PC-9 (cell line): ENCODE results near the gene S100Z. TPM values are rescaled to one million over a fixed set of nuclear protein-coding genes. Genes with fewer than 3 reads are reported as not detected.

ENCODE experiments used
- BruUV-seq: library from RNA; stranded (reverse); fragments of 400-500 nt; replicated peaks from 2 replicates; lab custom pipeline; 2021; lab: Mats Ljungman, UMichigan
- CTCF ChIA-PET: fragments of 300-600 bp; sonication (Branson Sonifier 250); formaldehyde crosslinking; loops from one replicate; lab custom pipeline; 2022; ENCODE audit warnings: antibody characterized with exemption; lab: Charles Lee
- POLR2A ChIA-PET: fragments of 300-600 bp; sonication (Branson Sonifier 250); formaldehyde crosslinking; loops from one replicate; lab custom pipeline; 2022; ENCODE audit warnings: antibody characterized with exemption; ENCODE audit not compliant: unreplicated experiment; lab: Charles Lee
- DNase-seq, 2 experiments: peaks; one replicate each; pipeline versions ENCODE4 v3.0.0 to v3.0.0-alpha.2; 2015 to 2022; ENCODE audit warnings: mixed read lengths in 1 of 2
- H2AFZ ChIP-seq: fragments of 200-600 bp; sonication (generic); 2 replicates; pipeline ENCODE4 v1.8.1; 2017; ENCODE audit warnings: antibody characterized with exemption
- H3F3A ChIP-seq: fragments of 200-600 bp; sonication (generic); 2 replicates; pipeline ENCODE4 v1.8.1; 2017; ENCODE audit warnings: antibody characterized with exemption, mild to moderate bottlenecking, low read depth; ENCODE audit not compliant: insufficient read depth
- H3K27ac ChIP-seq: fragments of 200-600 bp; sonication (generic); 2 replicates; pipeline ENCODE4 v1.6.1; 2016; ENCODE audit warnings: mixed run types
- H3K27me3 ChIP-seq: fragments of 200-600 bp; sonication (generic); 2 replicates; pipeline ENCODE4 v1.6.1; 2016; ENCODE audit warnings: low read depth, mixed run types; ENCODE audit not compliant: insufficient read depth
- H3K36me3 ChIP-seq: fragments of 200-600 bp; sonication (generic); 2 replicates; pipeline ENCODE4 v1.6.1; 2016; ENCODE audit warnings: low read depth, mixed run types
- H3K4me1 ChIP-seq: fragments of 200-600 bp; sonication (generic); replicated peaks from 2 replicates; pipeline ENCODE4 v1.6.1; 2016; ENCODE audit warnings: mixed run types; ENCODE audit not compliant: insufficient read depth
- H3K4me2 ChIP-seq: fragments of 200-600 bp; sonication (generic); 2 replicates; pipeline ENCODE4 v1.6.1; 2017; ENCODE audit warnings: mixed run types
- H3K4me3 ChIP-seq: fragments of 200-600 bp; sonication (generic); 2 replicates; pipeline ENCODE4 v1.6.1; 2016; ENCODE audit warnings: mixed run types
- H3K79me2 ChIP-seq: fragments of 200-600 bp; sonication (generic); 2 replicates; pipeline ENCODE4 v1.6.1; 2017; ENCODE audit warnings: low read depth, mixed run types
- H3K9me2 ChIP-seq: fragments of 200-600 bp; sonication (generic); 2 replicates; pipeline ENCODE4 v1.8.1; 2017; ENCODE audit warnings: mild to moderate bottlenecking; ENCODE audit not compliant: insufficient read depth
- H3K9me3 ChIP-seq: fragments of 200-600 bp; sonication (generic); 2 replicates; pipeline ENCODE4 v1.8.1; 2016; ENCODE audit warnings: low read depth; ENCODE audit not compliant: insufficient read depth
- H4K20me1 ChIP-seq: fragments of 200-600 bp; sonication (generic); 2 replicates; pipeline ENCODE4 v1.8.1; 2017; ENCODE audit not compliant: insufficient read depth
- EZH2 ChIP-seq: fragments of 200-600 bp; sonication (generic); IDR thresholded peaks from 2 replicates; pipeline ENCODE4 v1.8.0; 2017; ENCODE audit warnings: antibody characterized with exemption, low read depth
- intact Hi-C: fragments of 100-400 bp; cut with micrococcal nuclease; formaldehyde crosslinking; loops from one replicate; pipeline ENCODE4 v1.10.0; 2022; ENCODE audit not compliant: unreplicated experiment
- total RNA-seq: library from RNA; stranded (reverse); gene quantifications from 2 replicates; pipeline ENCODE4 v1.2.3, GENCODE V29; 2021
- TF ChIP-seq, protein P1 (sequence below): fragments of 200-600 bp; sonication (generic); conservative IDR thresholded peaks from 2 replicates; pipeline ENCODE4 v1.6.1; 2017; ENCODE audit warnings: mixed run types, antibody characterized with exemption, mild to moderate bottlenecking, moderate library complexity

The S100Z gene
- total RNA-seq, 1 experiment from 2014 or later, result not detected

DNA sequence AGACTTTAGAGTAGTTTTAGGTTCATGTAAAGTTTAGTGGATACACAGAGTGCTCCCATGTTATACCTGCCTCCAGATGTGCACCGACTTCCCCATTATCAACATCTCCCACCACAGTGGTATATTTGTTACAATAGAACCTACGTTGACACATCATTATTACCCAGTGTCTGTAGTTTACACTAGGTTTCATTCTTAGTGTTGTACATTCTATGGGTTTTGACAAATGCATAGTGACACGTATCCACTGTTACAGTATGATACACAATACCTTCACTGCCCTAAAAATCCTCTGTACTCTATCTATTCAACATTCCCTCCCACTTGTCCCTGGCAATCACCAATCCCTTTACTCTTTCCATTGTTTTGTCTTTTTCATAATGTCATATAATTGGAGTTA lies 68.7 kb downstream of the S100Z start:
- Histone ChIP-seq H3K4me2 (no peak overlapping the region), H3K27ac (no peak overlapping the region), H4K20me1 (no peaks in the 10 kb centered on the region), H3K4me3 (no peak overlapping the region), H3K36me3 (no peaks in the 10 kb centered on the region), H3K79me2 (no peaks in the 10 kb centered on the region), H3K27me3 (no peaks in the 10 kb centered on the region), H3K4me1 (no peaks in the 10 kb centered on the region), H2AFZ (no peak overlapping the region), H3F3A (no peaks in the 10 kb centered on the region), H3K9me2 (no peaks in the 10 kb centered on the region), H3K9me3 (no peaks in the 10 kb centered on the region)
- TF ChIP-seq, protein P1, sequence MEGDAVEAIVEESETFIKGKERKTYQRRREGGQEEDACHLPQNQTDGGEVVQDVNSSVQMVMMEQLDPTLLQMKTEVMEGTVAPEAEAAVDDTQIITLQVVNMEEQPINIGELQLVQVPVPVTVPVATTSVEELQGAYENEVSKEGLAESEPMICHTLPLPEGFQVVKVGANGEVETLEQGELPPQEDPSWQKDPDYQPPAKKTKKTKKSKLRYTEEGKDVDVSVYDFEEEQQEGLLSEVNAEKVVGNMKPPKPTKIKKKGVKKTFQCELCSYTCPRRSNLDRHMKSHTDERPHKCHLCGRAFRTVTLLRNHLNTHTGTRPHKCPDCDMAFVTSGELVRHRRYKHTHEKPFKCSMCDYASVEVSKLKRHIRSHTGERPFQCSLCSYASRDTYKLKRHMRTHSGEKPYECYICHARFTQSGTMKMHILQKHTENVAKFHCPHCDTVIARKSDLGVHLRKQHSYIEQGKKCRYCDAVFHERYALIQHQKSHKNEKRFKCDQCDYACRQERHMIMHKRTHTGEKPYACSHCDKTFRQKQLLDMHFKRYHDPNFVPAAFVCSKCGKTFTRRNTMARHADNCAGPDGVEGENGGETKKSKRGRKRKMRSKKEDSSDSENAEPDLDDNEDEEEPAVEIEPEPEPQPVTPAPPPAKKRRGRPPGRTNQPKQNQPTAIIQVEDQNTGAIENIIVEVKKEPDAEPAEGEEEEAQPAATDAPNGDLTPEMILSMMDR, result no peak
- no peak for TF ChIP-seq EZH2
- no TSS peak for BruUV-seq
- intact Hi-C loops, result no loop called here
- POLR2A ChIA-PET, result no interaction called here
- DNase-seq, result no peak
- CTCF ChIA-PET, result no interaction called here

DNA sequence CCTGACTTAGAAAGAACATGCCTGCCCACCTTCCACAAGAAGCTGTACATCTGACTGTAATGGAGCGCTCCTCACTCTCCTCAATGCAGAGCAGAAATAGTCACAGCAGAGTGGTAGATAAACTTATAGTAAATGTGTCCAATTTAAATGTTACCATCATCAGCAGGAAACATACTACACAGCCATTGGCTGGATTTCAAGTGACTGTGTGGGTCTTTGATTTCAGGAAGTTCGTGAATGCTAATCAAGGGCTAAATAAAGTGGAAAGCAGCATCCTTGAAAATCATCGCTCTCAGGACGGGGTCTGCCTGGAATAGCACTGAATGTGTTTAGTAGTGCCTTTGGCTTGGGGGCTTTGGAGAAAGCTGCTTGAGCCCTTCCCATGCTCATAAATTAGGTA lies 70.7 kb downstream of the S100Z start:
- intact Hi-C loops, result no loop called here
- Histone ChIP-seq H3K27me3 (no peaks in the 10 kb centered on the region), H3K36me3 (no peaks in the 10 kb centered on the region), H4K20me1 (no peaks in the 10 kb centered on the region), H3K79me2 (no peaks in the 10 kb centered on the region), H3K9me2 (no peaks in the 10 kb centered on the region), H3K27ac (no peak overlapping the region), H3K4me1 (no peaks in the 10 kb centered on the region), H3F3A (no peaks in the 10 kb centered on the region), H2AFZ (no peak overlapping the region), H3K9me3 (no peaks in the 10 kb centered on the region), H3K4me3 (no peak overlapping the region), H3K4me2 (no peak overlapping the region)
- BruUV-seq, result no TSS peak
- TF ChIP-seq, protein P1, result no peak
- no peak for TF ChIP-seq EZH2
- ChIA-PET POLR2A (no interaction called here), CTCF (no interaction called here)
- DNase-seq, result no peak

DNA sequence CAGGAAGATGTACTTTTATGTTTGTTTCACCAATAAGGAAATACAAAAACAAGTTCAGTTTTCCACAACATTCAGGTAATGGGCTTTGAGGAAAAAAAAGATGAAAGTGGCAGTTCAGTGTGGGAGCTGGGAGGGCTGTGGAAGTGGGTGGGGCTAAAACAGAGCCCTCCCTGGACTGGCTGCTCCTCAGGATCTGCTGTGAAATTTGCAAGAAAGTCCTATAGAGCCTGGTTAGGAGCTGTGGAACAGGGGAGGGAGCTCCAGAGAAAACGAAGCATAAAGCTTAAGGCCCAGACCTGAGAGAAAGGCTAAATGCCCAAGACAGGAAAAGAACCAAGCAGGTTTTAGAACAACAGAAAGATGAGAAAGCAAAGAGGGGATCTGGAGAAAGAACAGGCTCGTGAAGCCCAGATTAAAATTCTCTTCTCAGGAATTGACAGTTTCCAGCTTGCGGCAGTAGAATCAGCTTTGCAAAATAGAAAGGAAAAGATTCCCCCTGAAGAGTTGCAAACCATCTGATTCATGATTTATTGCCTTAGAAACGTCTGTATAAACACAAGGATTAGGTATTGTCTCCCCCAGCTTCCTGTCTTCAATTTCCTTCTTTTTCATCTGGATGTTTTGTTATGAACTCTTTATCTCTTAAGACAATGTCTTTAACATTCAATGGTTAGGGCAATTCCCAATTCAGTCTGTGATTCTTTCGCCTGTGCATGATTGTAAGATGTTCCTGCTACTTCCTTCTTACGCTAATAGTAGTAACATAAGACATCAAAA lies 76.7 kb downstream of the S100Z start:
- no peak for DNase-seq
- no peak overlapping the region for H3K27ac ChIP-seq
- POLR2A ChIA-PET, result interaction anchor here (0.7 kb wide), 1 partner anchor 186 kb away, joined by 6 read pairs; no protein-coding TSS in a partner anchor
- no peak for TF ChIP-seq EZH2
- TF ChIP-seq, protein P1, result no peak
- no peak overlapping the region for H3K4me3 ChIP-seq
- H3K9me3 ChIP-seq, result no peaks in the 10 kb centered on the region
- no peaks in the 10 kb centered on the region for H3K36me3 ChIP-seq
- no peaks in the 10 kb centered on the region for H3K9me2 ChIP-seq
- intact Hi-C loops, result no loop called here
- H3K79me2 ChIP-seq, result no peaks in the 10 kb centered on the region
- no peak overlapping the region for H2AFZ ChIP-seq
- BruUV-seq, result no TSS peak
- CTCF ChIA-PET, result no interaction called here
- H3K4me1 ChIP-seq, result no peaks in the 10 kb centered on the region
- H3K4me2 ChIP-seq, result no peak overlapping the region
- no peaks in the 10 kb centered on the region for H3F3A ChIP-seq
- no peaks in the 10 kb centered on the region for H4K20me1 ChIP-seq
- H3K27me3 ChIP-seq, result peaks cover 10% of the 10 kb centered on the region; the same call in 1 of the 2 replicates
